Measurements from ENCODE around the gene RUFY2.
"Not testable (repeated sequence)": the region's sequence is repeated elsewhere in the genome, so short reads cannot be mapped to it uniquely, and the experiment has no call there.

The RUFY2 gene

GRCh38 chr10:68406815-68407548 is at the start of gene RUFY2:
Gene RUFY2, minus strand, starts transcription at chr10:68407277. Its CDS starts 88 bp downstream, at chr10:68407189.
- DNase-seq (ENCODE audit: low read depth) = peak; percentile 70

- DNase-seq (ENCODE audit: low read depth) = not testable (repeated sequence)
Measured at GRCh38 chr10:68449698-68450097, 42.6 kb upstream of the RUFY2 start.

- DNase-seq (ENCODE audit: low read depth) = no peak
Measured at GRCh38 chr10:68446179-68446578, 39.1 kb upstream of the RUFY2 start.

GRCh38 chr10:68442971-68443370 is 35.9 kb upstream of the RUFY2 start:
- no peak for DNase-seq (ENCODE audit: low read depth)

GRCh38 chr10:68440898-68441297 is 33.8 kb upstream of the RUFY2 start:
- DNase-seq (ENCODE audit: low read depth) = no peak

GRCh38 chr10:68435803-68436202 is 28.7 kb upstream of the RUFY2 start:
- no peak for DNase-seq (ENCODE audit: low read depth)

- no peak for DNase-seq (ENCODE audit: low read depth)
Measured at GRCh38 chr10:68434657-68435056, 27.6 kb upstream of the RUFY2 start.

- no peak for DNase-seq (ENCODE audit: low read depth)
Measured at GRCh38 chr10:68428396-68429104, 21.5 kb upstream of the RUFY2 start.

GRCh38 chr10:68424454-68425014 is 17.5 kb upstream of the RUFY2 start:
- DNase-seq (ENCODE audit: low read depth) = no peak

- DNase-seq (ENCODE audit: low read depth) = peak; percentile 5
Measured at GRCh38 chr10:68423522-68423921, 16.4 kb upstream of the RUFY2 start.

- DNase-seq (ENCODE audit: low read depth) = no peak
Measured at GRCh38 chr10:68419376-68419775, 12.3 kb upstream of the RUFY2 start.

GRCh38 chr10:68408898-68409518 is 1.9 kb upstream of the RUFY2 start:
- no peak for DNase-seq (ENCODE audit: low read depth)

GRCh38 chr10:68406111-68406814 is 814 bp downstream of the RUFY2 start:
- no peak for DNase-seq (ENCODE audit: low read depth)

- no peak for DNase-seq (ENCODE audit: low read depth)
Measured at GRCh38 chr10:68403701-68404100, 3.4 kb downstream of the RUFY2 start.

- no peak for DNase-seq (ENCODE audit: low read depth)
Measured at GRCh38 chr10:68402276-68402675, 4.8 kb downstream of the RUFY2 start.

- no peak for DNase-seq (ENCODE audit: low read depth)
Measured at GRCh38 chr10:68397005-68397404, 10.1 kb downstream of the RUFY2 start.

- no peak for DNase-seq (ENCODE audit: low read depth)
Measured at GRCh38 chr10:68385740-68386139, 21.3 kb downstream of the RUFY2 start.

GRCh38 chr10:68371604-68372003 is 35.5 kb downstream of the RUFY2 start:
- no peak for DNase-seq (ENCODE audit: low read depth)

GRCh38 chr10:68367121-68367520 is 40.0 kb downstream of the RUFY2 start:
- no peak for DNase-seq (ENCODE audit: low read depth)

- no peak for DNase-seq (ENCODE audit: low read depth)
Measured at GRCh38 chr10:68366600-68366999, 40.5 kb downstream of the RUFY2 start.

- no peak for DNase-seq (ENCODE audit: low read depth)
Measured at GRCh38 chr10:68365611-68366010, 41.5 kb downstream of the RUFY2 start.

Data from stimulated activated CD8-positive, alpha-beta memory T cell treated with anti-CD3 and anti-CD28 coated beads, Interleukin-12 subunit alpha, Interleukin-12 subunit beta, amount 100 ng/mL, for 4 hours (primary cell).